ENCODE results near the gene PARK7. TPM values are rescaled to one million over a fixed set of nuclear protein-coding genes. Genes with fewer than 3 reads are reported as not detected.
A peak's percentile ranks its signal among the peaks of the same experiment; 100 is the strongest.
"Not testable (repeated sequence)": the region's sequence is repeated elsewhere in the genome, so short reads cannot be mapped to it uniquely, and the experiment has no call there.

Gene PARK7
- 100 to 1,000 TPM; 247 to 350 (median 302) TPM for polyA plus RNA-seq (ENCODE audit: low read depth in 6 of 6)

- Mint-ChIP-seq H3K4me1 (peaks cover 15 to 57% (median 30%) of the 10 kb centered on the region in 3 donors), H3K36me3 (peaks cover 0 to 5% of the 10 kb centered on the region in 2 donors), H3K27me3 (no peaks in the 10 kb centered on the region), H3K27ac (peak within 1 kb of the TSS; percentile 97 to 100 (median 98)), H3K4me3 (peak within 1 kb of the TSS; percentile 97 to 100 (median 100)), H3K9me3 (no peaks in the 10 kb centered on the region)
- ATAC-seq (ENCODE audit: low read depth in 2 of 2): peak; percentile 90
- DNase-seq: peak; percentile 100
Measured at GRCh38 chr1:7961216-7962013, at the start of gene PARK7. Gene PARK7, plus strand, starts transcription at chr1:7961711. Its CDS starts 1,075 bp downstream, at chr1:7962786.

- H3K9me3 Mint-ChIP-seq: peaks cover 0 to 2% (median 0%) of the 10 kb centered on the region in 7 donors
- ATAC-seq (ENCODE audit: low read depth in 2 of 2) (no peak), DNase-seq (no peak)
- H3K4me3 Mint-ChIP-seq: peak overlapping the region in 1 of 8 donors; percentile 29
- peaks cover 0 to 10% (median 6%) of the 10 kb centered on the region in 3 donors for H3K4me1 Mint-ChIP-seq
- peaks cover 7 to 23% (median 18%) of the 10 kb centered on the region in 3 donors for H3K27me3 Mint-ChIP-seq
- no peaks in the 10 kb centered on the region for H3K36me3 Mint-ChIP-seq
- H3K27ac Mint-ChIP-seq: no peak overlapping the region
Measured at GRCh38 chr1:7912145-7912544, 49.4 kb upstream of the PARK7 start.

- Mint-ChIP-seq H3K9me3 (peaks cover 0 to 2% (median 0%) of the 10 kb centered on the region in 7 donors), H3K27ac (no peak overlapping the region), H3K4me1 (peaks cover 0 to 10% (median 6%) of the 10 kb centered on the region in 3 donors), H3K27me3 (peaks cover 11 to 28% (median 23%) of the 10 kb centered on the region in 3 donors), H3K4me3 (peak overlapping the region in 1 of 8 donors; percentile 43), H3K36me3 (no peaks in the 10 kb centered on the region)
- ATAC-seq (ENCODE audit: low read depth in 2 of 2) (no peak), DNase-seq (no peak)
Measured at GRCh38 chr1:7912743-7913557, 48.6 kb upstream of the PARK7 start.

GRCh38 chr1:7915826-7916500 is 45.5 kb upstream of the PARK7 start:
- peaks cover 0 to 10% (median 6%) of the 10 kb centered on the region in 3 donors for H3K4me1 Mint-ChIP-seq
- no peak overlapping the region for H3K4me3 Mint-ChIP-seq
- peaks cover 0 to 2% (median 0%) of the 10 kb centered on the region in 7 donors for H3K9me3 Mint-ChIP-seq
- no peak for ATAC-seq (ENCODE audit: low read depth in 2 of 2)
- peaks cover 14 to 28% (median 27%) of the 10 kb centered on the region in 3 donors for H3K27me3 Mint-ChIP-seq
- no peaks in the 10 kb centered on the region for H3K36me3 Mint-ChIP-seq
- no peak overlapping the region for H3K27ac Mint-ChIP-seq
- DNase-seq: no peak

- H3K36me3 Mint-ChIP-seq: no peaks in the 10 kb centered on the region
- peaks cover 0 to 2% (median 0%) of the 10 kb centered on the region in 7 donors for H3K9me3 Mint-ChIP-seq
- DNase-seq (no peak), ATAC-seq (ENCODE audit: low read depth in 2 of 2) (no peak)
- H3K27ac Mint-ChIP-seq: no peak overlapping the region
- H3K4me3 Mint-ChIP-seq: no peak overlapping the region
- H3K4me1 Mint-ChIP-seq: peaks cover 0 to 10% (median 6%) of the 10 kb centered on the region in 3 donors
- H3K27me3 Mint-ChIP-seq: peaks cover 14 to 28% (median 27%) of the 10 kb centered on the region in 3 donors
Measured at GRCh38 chr1:7916501-7916830, 45.0 kb upstream of the PARK7 start.

GRCh38 chr1:7917971-7918370 is 43.5 kb upstream of the PARK7 start:
- H3K4me1 Mint-ChIP-seq; H3K27ac Mint-ChIP-seq; H3K4me3 Mint-ChIP-seq; ATAC-seq (ENCODE audit: low read depth in 2 of 2); H3K9me3 Mint-ChIP-seq; H3K36me3 Mint-ChIP-seq; DNase-seq: not testable (repeated sequence)
- peaks cover 12 to 29% (median 25%) of the 10 kb centered on the region in 3 donors for H3K27me3 Mint-ChIP-seq

- Mint-ChIP-seq H3K4me3 (no peak overlapping the region), H3K36me3 (no peaks in the 10 kb centered on the region), H3K9me3 (no peaks in the 10 kb centered on the region), H3K27ac (no peak overlapping the region), H3K27me3 (peaks cover 10 to 25% (median 12%) of the 10 kb centered on the region in 3 donors), H3K4me1 (no peaks in the 10 kb centered on the region)
- ATAC-seq (ENCODE audit: low read depth in 2 of 2) (no peak), DNase-seq (no peak)
Measured at GRCh38 chr1:7919880-7920279, 41.6 kb upstream of the PARK7 start.

- Mint-ChIP-seq H3K9me3 (no peaks in the 10 kb centered on the region), H3K4me3 (no peak overlapping the region), H3K27ac (no peak overlapping the region), H3K27me3 (peaks cover 16 to 25% (median 21%) of the 10 kb centered on the region in 3 donors), H3K36me3 (no peaks in the 10 kb centered on the region), H3K4me1 (no peaks in the 10 kb centered on the region)
- no peak for DNase-seq
- no peak for ATAC-seq (ENCODE audit: low read depth in 2 of 2)
Measured at GRCh38 chr1:7921796-7922195, 39.7 kb upstream of the PARK7 start.

- H3K27me3 Mint-ChIP-seq: peaks cover 16 to 23% (median 18%) of the 10 kb centered on the region in 3 donors
- H3K36me3 Mint-ChIP-seq: no peaks in the 10 kb centered on the region
- H3K4me1 Mint-ChIP-seq: no peaks in the 10 kb centered on the region
- peak overlapping the region in 1 of 6 donors; percentile 23 for H3K27ac Mint-ChIP-seq
- H3K4me3 Mint-ChIP-seq: no peak overlapping the region
- ATAC-seq (ENCODE audit: low read depth in 2 of 2) (no peak), DNase-seq (no peak)
- H3K9me3 Mint-ChIP-seq: no peaks in the 10 kb centered on the region
Measured at GRCh38 chr1:7922301-7922700, 39.2 kb upstream of the PARK7 start.

- not testable (repeated sequence) for H3K27ac Mint-ChIP-seq; DNase-seq; H3K4me1 Mint-ChIP-seq; H3K36me3 Mint-ChIP-seq; ATAC-seq (ENCODE audit: low read depth in 2 of 2); H3K4me3 Mint-ChIP-seq; H3K9me3 Mint-ChIP-seq
- peaks cover 15 to 35% (median 24%) of the 10 kb centered on the region in 3 donors for H3K27me3 Mint-ChIP-seq
Measured at GRCh38 chr1:7927061-7927460, 34.5 kb upstream of the PARK7 start.

GRCh38 chr1:7928247-7928646 is 33.3 kb upstream of the PARK7 start:
- Mint-ChIP-seq H3K4me1 (peaks cover 0 to 10% (median 3%) of the 10 kb centered on the region in 3 donors), H3K27ac (no peak overlapping the region)

GRCh38 chr1:7929637-7930036 is 31.9 kb upstream of the PARK7 start:
- no peak overlapping the region for H3K27ac Mint-ChIP-seq

More at GRCh38 chr1:7928247-7928646, 33.3 kb upstream of the PARK7 start:
- H3K36me3 Mint-ChIP-seq: no peaks in the 10 kb centered on the region
- H3K9me3 Mint-ChIP-seq: no peaks in the 10 kb centered on the region
- no peak for DNase-seq
- no peak for ATAC-seq (ENCODE audit: low read depth in 2 of 2)
- peaks cover 21 to 46% (median 32%) of the 10 kb centered on the region in 3 donors for H3K27me3 Mint-ChIP-seq
- no peak overlapping the region for H3K4me3 Mint-ChIP-seq

More at GRCh38 chr1:7929637-7930036, 31.9 kb upstream of the PARK7 start:
- H3K36me3 Mint-ChIP-seq: no peaks in the 10 kb centered on the region
- DNase-seq (no peak), ATAC-seq (ENCODE audit: low read depth in 2 of 2) (no peak)
- peaks cover 0 to 10% (median 3%) of the 10 kb centered on the region in 3 donors for H3K4me1 Mint-ChIP-seq
- H3K4me3 Mint-ChIP-seq: no peak overlapping the region
- H3K27me3 Mint-ChIP-seq: peaks cover 31 to 60% (median 35%) of the 10 kb centered on the region in 3 donors
- H3K9me3 Mint-ChIP-seq: no peaks in the 10 kb centered on the region
